H1 (cell line): ENCODE measurements around the gene PLAC9. TPM values are rescaled to one million over a fixed set of nuclear protein-coding genes. Genes with fewer than 3 reads are reported as not detected.

ENCODE experiments used
- polyA plus RNA-seq, 7 experiments: library from polyadenylated mRNA; depleted of rRNA in 3 of 7; stranded (reverse) in 5 of 7; unstranded in 2 of 7; fragments of >200 nt in 5 of 7; fragments of 200-250 nt in 2 of 7; gene quantifications; 1 replicate in 5 of 7; 2 replicates in 1 of 7; 4 replicates in 1 of 7; pipeline versions ENCODE4 v1.2.1 to v1.2.3, GENCODE V29; 2011 to 2013; ENCODE audit warnings: missing spikeins in 2 of 7, mixed read lengths in 2 of 7
- total RNA-seq: library from RNA; stranded (reverse); fragmentation: NEBNext Ultra II Directional; extraction: Animal tissue kit (Norgen Biotek cat#: 25700); gene quantifications from 2 replicates; pipeline ENCODE4 v1.2.1, GENCODE V29; 2021

PLAC9 gene
- total and polyA plus RNA-seq, 2 of the 8 experiments (the other 6 are each of a cell fraction or from before 2014, with no cell fraction given): 8.4 to 16.7 TPM

Other genes starting within 250 kb of the PLAC9 start
- 0.54 and 1.1 TPM in 2 replicates for gene SFTPD, start 183.6 kb upstream of the PLAC9 start, total RNA-seq
- gene SFTPD, start 183.6 kb upstream of the PLAC9 start, polyA plus RNA-seq (2011; rRNA removed): 0.20 and 0.21 TPM in 2 replicates
- 26.4 and 26.9 TPM in 2 replicates for gene TMEM254, start 54.1 kb upstream of the PLAC9 start, total RNA-seq
- 38.7 and 61.2 TPM in 2 replicates for gene TMEM254, start 54.1 kb upstream of the PLAC9 start, polyA plus RNA-seq (2011; rRNA removed)
- 70.6 and 84.9 TPM in 2 replicates for gene ANXA11, start 72.8 kb downstream of the PLAC9 start, total RNA-seq
- 40.5 and 58.7 TPM in 2 replicates for gene ANXA11, start 72.8 kb downstream of the PLAC9 start, polyA plus RNA-seq (2011; rRNA removed)
- 2.9 and 4.1 TPM in 2 replicates for gene MAT1A, start 156.9 kb downstream of the PLAC9 start, total RNA-seq
- gene MAT1A, start 156.9 kb downstream of the PLAC9 start, polyA plus RNA-seq (2011; rRNA removed): 4.4 and 6.4 TPM in 2 replicates
- gene DYDC1, start 224.0 kb downstream of the PLAC9 start, total RNA-seq: 0.44 TPM in 1 of 2 replicates, not detected in the other
- 0.11 TPM in 1 of 2 replicates, not detected in the other for gene DYDC1, start 224.0 kb downstream of the PLAC9 start, polyA plus RNA-seq (2011; rRNA removed)
- gene DYDC2, start 224.1 kb downstream of the PLAC9 start, total RNA-seq: 3.5 and 5.2 TPM in 2 replicates
- 0.88 and 1.5 TPM in 2 replicates for gene DYDC2, start 224.1 kb downstream of the PLAC9 start, polyA plus RNA-seq (2011; rRNA removed)